Peyer's patch (tissue), 4 donors: ENCODE results near the gene PDZD4.

ENCODE experiments used
- CTCF ChIP-seq, 6 experiments: fragments of 450-650 bp in 4 of 6; fragments of 200-600 bp in 2 of 6; sonication (generic) in 1 of 6; IDR thresholded peaks; one replicate each; pipeline ENCODE4 v1.5.1; 2017 to 2019; ENCODE audit warnings: antibody characterized with exemption in 6 of 6, mild to moderate bottlenecking in 3 of 6, moderate library complexity in 1 of 6
- POLR2A ChIP-seq, 2 donors: fragments of 450-650 bp; IDR thresholded peaks; one replicate each; pipeline ENCODE4 v1.5.1; 2017; ENCODE audit warnings: antibody characterized with exemption in 2 of 2, mild to moderate bottlenecking in 2 of 2, moderate library complexity in 2 of 2

- TF ChIP-seq CTCF (IDR thresholded peaks at IDR 0.05) (no peak), POLR2A (IDR thresholded peaks at IDR 0.05) (no peak)
Observed at GRCh38 chrX:153827903-153828302, 2.4 kb downstream of the PDZD4 start.
